Measurements from ENCODE around the gene DHRSX. TPM values are rescaled to one million over a fixed set of nuclear protein-coding genes. Genes with fewer than 3 reads are reported as not detected.
"Not testable (repeated sequence)": the region's sequence is repeated elsewhere in the genome, so short reads cannot be mapped to it uniquely, and the experiment has no call there.

DHRSX gene
- total and polyA plus RNA-seq, 2 donors (not counting 3 experiments of a cell fraction or from before 2014, with no cell fraction given), result 27.1 to 37.7 TPM

DNA sequence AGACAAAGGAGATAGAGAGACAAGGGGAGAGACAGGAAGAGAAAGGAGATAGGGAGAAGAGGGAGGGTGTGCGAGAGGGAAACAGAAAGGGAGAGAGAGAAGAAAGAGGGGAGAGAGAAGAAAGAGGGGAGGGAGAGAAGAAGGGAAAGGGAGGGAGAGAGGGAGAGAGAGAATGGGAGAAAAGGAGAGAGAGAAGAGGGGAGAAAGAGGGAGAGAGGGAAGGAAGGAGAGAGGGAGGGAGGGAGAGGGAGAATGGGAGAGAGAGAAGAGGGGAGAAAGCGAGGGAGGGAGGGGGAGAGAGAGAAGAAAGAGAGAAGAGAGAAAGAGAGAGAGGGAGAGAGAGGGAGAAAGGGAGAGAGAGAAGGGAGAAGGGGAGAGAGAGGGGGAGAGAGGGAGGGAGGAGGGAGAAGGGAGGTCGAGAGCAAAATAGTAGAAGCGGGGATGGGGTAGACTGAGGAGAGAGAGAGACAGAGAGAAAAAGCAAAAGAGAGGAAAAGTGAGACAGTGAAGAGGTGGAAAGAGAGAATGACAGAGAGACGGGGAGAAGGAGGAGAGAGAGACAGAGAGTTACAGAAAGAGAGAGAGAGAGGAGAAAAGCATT, 218.2 kb downstream of the DHRSX start:
- DNase-seq (ENCODE audit: low read depth, low spot score), result no peak
- H3K4me2 ChIP-seq (ENCODE audit: insufficient read depth, low read length), result no peak overlapping the region
- ChIA-PET POLR2A (no interaction called here), CTCF (no interaction called here)
- intact Hi-C loops (cut with micrococcal nuclease), result no loop called here
- H3K9ac ChIP-seq (replicated peaks; ENCODE audit: extremely low read depth, insufficient read depth, low read length), result no peak overlapping the region
- no peak for TF ChIP-seq POLR2A (IDR thresholded peaks at IDR 0.05; ENCODE audit: low read depth, low read length)
- no peak for TF ChIP-seq POLR2AphosphoS5 (IDR thresholded peaks at IDR 0.05; ENCODE audit: insufficient read depth, low read depth, low read length)
- no peaks in the 10 kb centered on the region for H3K79me2 ChIP-seq (ENCODE audit: control insufficient read depth, insufficient read depth, low read length)
- no peak for FAIRE-seq
- H3K9me1 ChIP-seq (replicated peaks; ENCODE audit: control insufficient read depth, extremely low read depth, insufficient read depth, low read length), result no peaks in the 10 kb centered on the region
- H3K27me3 ChIP-seq (ENCODE audit: control insufficient read depth in 2 of 2, insufficient read depth in 2 of 2, low read length in 2 of 2), result no peaks in the 10 kb centered on the region
- no peak overlapping the region for H2AFZ ChIP-seq (ENCODE audit: low read depth, low read length)
- no peak overlapping the region for H3K4me3 ChIP-seq (replicated peaks in 1 of 3; ENCODE audit: insufficient read depth in 1 of 3, low read depth in 1 of 3, low read length in 3 of 3)
- no peaks in the 10 kb centered on the region for H3K36me3 ChIP-seq (ENCODE audit: control insufficient read depth in 2 of 2, extremely low read depth in 1 of 2, insufficient read depth in 2 of 2, low read length in 2 of 2)
- H3K9me3 ChIP-seq (replicated peaks; ENCODE audit: control insufficient read depth, insufficient read depth, low read length), result no peaks in the 10 kb centered on the region
- dilution Hi-C loops (cut with MboI; ENCODE audit: extremely low pct_ligation_motif_present, low sequenced_read_pairs), result no loop called here
- H3K27ac ChIP-seq (ENCODE audit: insufficient read depth, low read depth, low read length), result no peak overlapping the region
- no peaks in the 10 kb centered on the region for H4K20me1 ChIP-seq (replicated peaks; ENCODE audit: control insufficient read depth, extremely low read depth, insufficient read depth, low read length)
- no TSS peak for BruUV-seq (replicated peaks)
- H3K4me1 ChIP-seq (ENCODE audit: control insufficient read depth, extremely low read depth, insufficient read depth, low read length), result no peaks in the 10 kb centered on the region

DNA sequence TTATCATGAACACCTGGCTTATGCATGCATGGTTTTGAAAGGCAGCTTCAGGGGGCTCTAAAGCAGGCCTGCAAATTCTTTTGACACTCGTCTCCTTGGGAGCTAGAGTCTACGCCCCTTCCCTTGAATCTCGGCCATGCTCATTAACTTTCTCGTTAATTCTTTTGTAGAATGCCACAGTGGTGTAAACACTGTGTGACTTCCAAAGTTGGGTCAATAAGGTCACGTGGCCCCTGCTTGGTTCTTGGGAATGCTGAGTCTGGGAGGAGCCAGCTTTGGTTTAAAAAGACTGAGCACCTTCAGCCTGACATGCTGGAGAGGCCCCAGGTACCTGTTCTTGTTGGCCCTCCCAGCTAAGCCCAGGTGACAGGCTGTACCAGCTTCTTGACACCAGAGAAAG, 228.4 kb downstream of the DHRSX start:
- ChIA-PET CTCF (no interaction called here), POLR2A (no interaction called here)
- intact Hi-C loops (cut with micrococcal nuclease) (no loop called here), dilution Hi-C loops (cut with MboI; ENCODE audit: extremely low pct_ligation_motif_present, low sequenced_read_pairs) (no loop called here)
- no peak for TF ChIP-seq POLR2A (IDR thresholded peaks at IDR 0.05; ENCODE audit: low read depth, low read length)
- TF ChIP-seq, protein P1, sequence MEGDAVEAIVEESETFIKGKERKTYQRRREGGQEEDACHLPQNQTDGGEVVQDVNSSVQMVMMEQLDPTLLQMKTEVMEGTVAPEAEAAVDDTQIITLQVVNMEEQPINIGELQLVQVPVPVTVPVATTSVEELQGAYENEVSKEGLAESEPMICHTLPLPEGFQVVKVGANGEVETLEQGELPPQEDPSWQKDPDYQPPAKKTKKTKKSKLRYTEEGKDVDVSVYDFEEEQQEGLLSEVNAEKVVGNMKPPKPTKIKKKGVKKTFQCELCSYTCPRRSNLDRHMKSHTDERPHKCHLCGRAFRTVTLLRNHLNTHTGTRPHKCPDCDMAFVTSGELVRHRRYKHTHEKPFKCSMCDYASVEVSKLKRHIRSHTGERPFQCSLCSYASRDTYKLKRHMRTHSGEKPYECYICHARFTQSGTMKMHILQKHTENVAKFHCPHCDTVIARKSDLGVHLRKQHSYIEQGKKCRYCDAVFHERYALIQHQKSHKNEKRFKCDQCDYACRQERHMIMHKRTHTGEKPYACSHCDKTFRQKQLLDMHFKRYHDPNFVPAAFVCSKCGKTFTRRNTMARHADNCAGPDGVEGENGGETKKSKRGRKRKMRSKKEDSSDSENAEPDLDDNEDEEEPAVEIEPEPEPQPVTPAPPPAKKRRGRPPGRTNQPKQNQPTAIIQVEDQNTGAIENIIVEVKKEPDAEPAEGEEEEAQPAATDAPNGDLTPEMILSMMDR (IDR thresholded peaks at IDR 0.05; ENCODE audit: extremely low read depth in 1 of 2, insufficient read depth in 1 of 2, low read depth in 1 of 2, low read length in 2 of 2), result no peak
- TF ChIP-seq MYC (IDR thresholded peaks at IDR 0.05; ENCODE audit: low read depth, low read length), result no peak
- TF ChIP-seq, protein P2, sequence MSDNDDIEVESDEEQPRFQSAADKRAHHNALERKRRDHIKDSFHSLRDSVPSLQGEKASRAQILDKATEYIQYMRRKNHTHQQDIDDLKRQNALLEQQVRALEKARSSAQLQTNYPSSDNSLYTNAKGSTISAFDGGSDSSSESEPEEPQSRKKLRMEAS (IDR thresholded peaks at IDR 0.05; ENCODE audit: insufficient read depth, insufficient read length), result no peak
- no peak for TF ChIP-seq EZH2 (IDR thresholded peaks at IDR 0.05; ENCODE audit: borderline replicate concordance, low read depth, low read length, severe bottlenecking)
- no peak for TF ChIP-seq FOS (IDR thresholded peaks at IDR 0.05; ENCODE audit: borderline replicate concordance, insufficient read depth, low read length)
- TF ChIP-seq POLR2AphosphoS5 (IDR thresholded peaks at IDR 0.05; ENCODE audit: insufficient read depth, low read depth, low read length), result no peak
- Histone ChIP-seq H3K79me2 (ENCODE audit: control insufficient read depth, insufficient read depth, low read length) (no peaks in the 10 kb centered on the region), H4K20me1 (replicated peaks; ENCODE audit: control insufficient read depth, extremely low read depth, insufficient read depth, low read length) (no peaks in the 10 kb centered on the region), H3K27ac (ENCODE audit: insufficient read depth, low read depth, low read length) (no peak overlapping the region), H3K4me1 (ENCODE audit: control insufficient read depth, extremely low read depth, insufficient read depth, low read length) (no peaks in the 10 kb centered on the region), H3K9me1 (replicated peaks; ENCODE audit: control insufficient read depth, extremely low read depth, insufficient read depth, low read length) (no peaks in the 10 kb centered on the region), H3K27me3 (ENCODE audit: control insufficient read depth in 2 of 2, insufficient read depth in 2 of 2, low read length in 2 of 2) (no peaks in the 10 kb centered on the region), H3K9ac (replicated peaks; ENCODE audit: extremely low read depth, insufficient read depth, low read length) (no peak overlapping the region), H3K4me2 (ENCODE audit: insufficient read depth, low read length) (no peak overlapping the region), H3K9me3 (replicated peaks; ENCODE audit: control insufficient read depth, insufficient read depth, low read length) (no peaks in the 10 kb centered on the region), H3K36me3 (ENCODE audit: control insufficient read depth in 2 of 2, extremely low read depth in 1 of 2, insufficient read depth in 2 of 2, low read length in 2 of 2) (no peaks in the 10 kb centered on the region), H3K4me3 (replicated peaks in 1 of 3; ENCODE audit: insufficient read depth in 1 of 3, low read depth in 1 of 3, low read length in 3 of 3) (no peak overlapping the region), H2AFZ (ENCODE audit: low read depth, low read length) (no peak overlapping the region)
- no peak for DNase-seq (ENCODE audit: low read depth, low spot score)
- FAIRE-seq, result no peak
- no TSS peak for BruUV-seq (replicated peaks)

DNA sequence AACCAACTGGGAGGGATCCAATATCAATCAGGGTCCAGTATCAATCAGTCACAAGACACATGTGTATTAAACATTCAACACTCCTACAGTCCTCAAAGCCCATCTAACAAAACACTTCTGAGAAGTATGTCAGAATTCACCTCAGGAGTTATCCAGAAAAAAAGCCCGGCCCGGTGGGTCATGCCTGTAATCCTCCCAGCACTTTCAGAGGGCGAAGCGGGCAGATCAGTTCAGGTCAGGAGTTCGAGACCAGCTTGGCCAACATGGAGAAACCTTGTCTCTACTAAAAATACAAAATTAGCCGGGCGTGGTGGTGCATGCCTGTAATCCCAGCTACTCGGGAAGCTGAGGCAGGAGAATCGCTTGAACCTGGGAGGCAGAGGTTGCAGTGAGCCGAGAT, 229.2 kb downstream of the DHRSX start:
- H3K79me2 ChIP-seq (ENCODE audit: control insufficient read depth, insufficient read depth, low read length); H3K27me3 ChIP-seq (ENCODE audit: control insufficient read depth in 2 of 2, insufficient read depth in 2 of 2, low read length in 2 of 2); H3K4me2 ChIP-seq (ENCODE audit: insufficient read depth, low read length); H3K4me1 ChIP-seq (ENCODE audit: control insufficient read depth, extremely low read depth, insufficient read depth, low read length); FAIRE-seq; H3K4me3 ChIP-seq (replicated peaks in 1 of 3; ENCODE audit: insufficient read depth in 1 of 3, low read depth in 1 of 3, low read length in 3 of 3); intact Hi-C loops (cut with micrococcal nuclease); dilution Hi-C loops (cut with MboI; ENCODE audit: extremely low pct_ligation_motif_present, low sequenced_read_pairs); H3K36me3 ChIP-seq (ENCODE audit: control insufficient read depth in 2 of 2, extremely low read depth in 1 of 2, insufficient read depth in 2 of 2, low read length in 2 of 2); H4K20me1 ChIP-seq (replicated peaks; ENCODE audit: control insufficient read depth, extremely low read depth, insufficient read depth, low read length); H3K27ac ChIP-seq (ENCODE audit: insufficient read depth, low read depth, low read length); H2AFZ ChIP-seq (ENCODE audit: low read depth, low read length); H3K9me1 ChIP-seq (replicated peaks; ENCODE audit: control insufficient read depth, extremely low read depth, insufficient read depth, low read length); POLR2A ChIA-PET; H3K9ac ChIP-seq (replicated peaks; ENCODE audit: extremely low read depth, insufficient read depth, low read length); BruUV-seq (replicated peaks); H3K9me3 ChIP-seq (replicated peaks; ENCODE audit: control insufficient read depth, insufficient read depth, low read length); DNase-seq (ENCODE audit: low read depth, low spot score); CTCF ChIA-PET: not testable (repeated sequence)

Measured in endothelial cell of umbilical vein (primary cell).